ENCODE results near the gene UBAC2. TPM values are rescaled to one million over a fixed set of nuclear protein-coding genes. Genes with fewer than 3 reads are reported as not detected.

Gene UBAC2
- total and polyA plus RNA-seq, 2 donors (not counting 3 experiments of a cell fraction or from before 2014, with no cell fraction given) = 45.7 to 54.4 TPM

- Histone ChIP-seq H2AFZ (ENCODE audit: low read depth, low read length) (no peak overlapping the region), H3K9me3 (replicated peaks; ENCODE audit: control insufficient read depth, insufficient read depth, low read length) (no peaks in the 10 kb centered on the region), H3K4me1 (ENCODE audit: control insufficient read depth, extremely low read depth, insufficient read depth, low read length) (peaks cover 23% of the 10 kb centered on the region), H3K4me3 (replicated peaks in 1 of 3; ENCODE audit: insufficient read depth in 1 of 3, low read depth in 1 of 3, low read length in 3 of 3) (no peak overlapping the region), H3K79me2 (ENCODE audit: control insufficient read depth, insufficient read depth, low read length) (no peaks in the 10 kb centered on the region), H3K36me3 (ENCODE audit: control insufficient read depth in 2 of 2, extremely low read depth in 1 of 2, insufficient read depth in 2 of 2, low read length in 2 of 2) (no peaks in the 10 kb centered on the region), H3K4me2 (ENCODE audit: insufficient read depth, low read length) (no peak overlapping the region), H3K27me3 (ENCODE audit: control insufficient read depth in 2 of 2, insufficient read depth in 2 of 2, low read length in 2 of 2) (no peaks in the 10 kb centered on the region), H4K20me1 (replicated peaks; ENCODE audit: control insufficient read depth, extremely low read depth, insufficient read depth, low read length) (no peaks in the 10 kb centered on the region), H3K9me1 (replicated peaks; ENCODE audit: control insufficient read depth, extremely low read depth, insufficient read depth, low read length) (no peaks in the 10 kb centered on the region), H3K9ac (replicated peaks; ENCODE audit: extremely low read depth, insufficient read depth, low read length) (no peak overlapping the region), H3K27ac (ENCODE audit: insufficient read depth, low read depth, low read length) (no peak overlapping the region)
- DNase-seq (ENCODE audit: low read depth, low spot score) (no peak), FAIRE-seq (no peak)
- intact Hi-C loops (cut with micrococcal nuclease) (no loop called here), dilution Hi-C loops (cut with MboI; ENCODE audit: extremely low pct_ligation_motif_present, low sequenced_read_pairs) (no loop called here)
- ChIA-PET POLR2A (no interaction called here), CTCF (interaction anchor here (1.3 kb wide), 1 partner anchor 91 kb away, joined by 6 read pairs; no protein-coding TSS in a partner anchor)
- BruUV-seq (replicated peaks) = no TSS peak
- no peak for TF ChIP-seq EZH2 (IDR thresholded peaks at IDR 0.05; ENCODE audit: borderline replicate concordance, low read depth, low read length, severe bottlenecking)
- TF ChIP-seq JUN (IDR thresholded peaks at IDR 0.05; ENCODE audit: borderline replicate concordance, insufficient read depth, insufficient read length, low read depth) = no peak
- no peak for TF ChIP-seq POLR2A (IDR thresholded peaks at IDR 0.05; ENCODE audit: low read depth, low read length)
- TF ChIP-seq GATA2 (IDR thresholded peaks at IDR 0.05; ENCODE audit: insufficient read depth, insufficient read length, low read depth, low read length) = no peak
- no peak for TF ChIP-seq CTCF (IDR thresholded peaks at IDR 0.05; ENCODE audit: extremely low read depth in 1 of 2, insufficient read depth in 1 of 2, low read depth in 1 of 2, low read length in 2 of 2)
- no peak for TF ChIP-seq FOS (IDR thresholded peaks at IDR 0.05; ENCODE audit: borderline replicate concordance, insufficient read depth, low read length)
- no peak for TF ChIP-seq POLR2AphosphoS5 (IDR thresholded peaks at IDR 0.05; ENCODE audit: insufficient read depth, low read depth, low read length)
- no peak for TF ChIP-seq MYC (IDR thresholded peaks at IDR 0.05; ENCODE audit: low read depth, low read length)
- TF ChIP-seq MAX (IDR thresholded peaks at IDR 0.05; ENCODE audit: insufficient read depth, insufficient read length) = no peak
These were observed 160.0 kb downstream of the UBAC2 start for GRCh38 chr13:99360696-99361095.
